22Rv1 (cell line): ENCODE results near the gene IQSEC1.

ENCODE experiments used
- H3K27ac ChIP-seq: fragments of 450-650 bp; 2 replicates; pipeline ENCODE4 v1.5.1; 2017
- CTCF ChIP-seq: fragments of 450-650 bp; IDR thresholded peaks from 2 replicates; pipeline ENCODE4 v1.5.1; 2017; ENCODE audit warnings: mild to moderate bottlenecking
- ZFX ChIP-seq: fragments of 450-650 bp; IDR thresholded peaks from 2 replicates; pipeline ENCODE4 v1.6.1; 2017; ENCODE audit warnings: antibody characterized with exemption, borderline replicate concordance

The IQSEC1 gene

GRCh38 chr3:12990781-12991480, 82.3 kb downstream of the IQSEC1 start:
- TF ChIP-seq CTCF (no peak), ZFX (no peak)
- H3K27ac ChIP-seq, result no peak overlapping the region

GRCh38 chr3:12990306-12990705, 82.9 kb downstream of the IQSEC1 start:
- TF ChIP-seq CTCF (no peak), ZFX (no peak)
- no peak overlapping the region for H3K27ac ChIP-seq

GRCh38 chr3:12988728-12989454, 84.3 kb downstream of the IQSEC1 start:
- no peak overlapping the region for H3K27ac ChIP-seq
- no peak for TF ChIP-seq ZFX
- no peak for TF ChIP-seq CTCF

GRCh38 chr3:12987602-12988001, 85.6 kb downstream of the IQSEC1 start:
- TF ChIP-seq ZFX (no peak), CTCF (no peak)
- H3K27ac ChIP-seq, result no peak overlapping the region

- no peak overlapping the region for H3K27ac ChIP-seq
- TF ChIP-seq CTCF (no peak), ZFX (no peak)
Observed at GRCh38 chr3:12986986-12987385, 86.2 kb downstream of the IQSEC1 start.

- H3K27ac ChIP-seq, result no peak overlapping the region
- no peak for TF ChIP-seq ZFX
- no peak for TF ChIP-seq CTCF
Observed at GRCh38 chr3:12986521-12986920, 86.7 kb downstream of the IQSEC1 start.

- TF ChIP-seq CTCF (no peak), ZFX (no peak)
- H3K27ac ChIP-seq, result no peak overlapping the region
Observed at GRCh38 chr3:12986031-12986430, 87.2 kb downstream of the IQSEC1 start.
